ENCODE data around the gene ARFGAP1.
"Not testable (repeated sequence)": the region's sequence is repeated elsewhere in the genome, so short reads cannot be mapped to it uniquely, and the experiment has no call there.

ARFGAP1 gene

DNA sequence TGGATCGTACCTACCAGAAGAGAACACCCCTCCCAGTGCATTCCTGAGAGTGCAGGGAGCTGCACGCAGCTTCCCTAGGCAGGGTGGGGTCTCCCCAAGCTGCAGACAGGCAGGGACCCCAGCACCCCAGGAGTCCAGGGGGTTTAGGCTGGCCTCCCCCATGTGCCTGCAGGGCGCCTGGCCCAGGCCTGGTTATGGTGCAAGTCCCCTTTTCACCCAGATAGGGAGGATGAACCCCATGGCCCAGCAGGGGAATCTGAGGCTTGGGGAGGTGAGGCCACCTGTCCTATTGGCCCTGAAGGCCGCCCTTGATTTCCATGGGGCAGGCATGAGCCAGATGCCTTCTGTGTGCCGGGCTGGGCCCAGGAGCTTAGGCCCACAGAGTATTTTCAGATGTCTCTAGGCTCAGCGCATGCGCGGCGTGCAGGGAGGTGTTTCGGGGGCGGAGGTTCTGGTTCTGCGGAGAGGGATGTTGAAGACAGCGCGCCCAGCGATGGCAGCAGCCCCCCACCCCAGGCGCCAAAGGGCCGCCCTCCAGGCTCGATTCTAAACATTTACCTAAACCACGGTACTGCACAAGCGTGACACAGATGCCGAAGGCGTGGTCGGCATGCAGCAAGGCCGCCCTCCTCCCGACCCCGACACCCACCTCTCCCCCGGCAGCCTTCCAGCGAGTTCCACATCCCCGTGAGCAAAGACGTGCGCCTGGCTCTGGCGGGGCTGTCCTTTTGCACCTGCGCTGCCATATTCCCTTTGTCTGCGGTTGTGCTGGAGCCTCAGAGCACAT is 49.7 kb downstream of the ARFGAP1 start:
- no peak for DNase-seq

DNA sequence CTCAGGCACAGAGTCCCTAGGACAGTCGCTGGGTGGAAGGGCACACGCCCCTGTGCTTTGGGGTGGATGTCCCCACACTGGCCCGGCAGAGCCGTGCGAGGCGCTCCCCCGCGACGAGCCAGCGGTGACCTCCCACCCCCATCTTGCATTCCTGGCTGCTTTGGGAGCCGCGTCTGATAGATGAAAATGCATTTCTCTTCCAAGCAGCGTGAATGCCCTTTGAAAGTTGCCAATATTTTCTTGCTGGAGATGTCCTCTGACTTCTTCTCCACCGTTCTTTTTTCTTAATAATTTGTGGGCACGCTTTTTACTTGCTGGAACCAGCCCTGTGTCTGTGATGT is 50.3 kb downstream of the ARFGAP1 start:
- no peak for DNase-seq

DNA sequence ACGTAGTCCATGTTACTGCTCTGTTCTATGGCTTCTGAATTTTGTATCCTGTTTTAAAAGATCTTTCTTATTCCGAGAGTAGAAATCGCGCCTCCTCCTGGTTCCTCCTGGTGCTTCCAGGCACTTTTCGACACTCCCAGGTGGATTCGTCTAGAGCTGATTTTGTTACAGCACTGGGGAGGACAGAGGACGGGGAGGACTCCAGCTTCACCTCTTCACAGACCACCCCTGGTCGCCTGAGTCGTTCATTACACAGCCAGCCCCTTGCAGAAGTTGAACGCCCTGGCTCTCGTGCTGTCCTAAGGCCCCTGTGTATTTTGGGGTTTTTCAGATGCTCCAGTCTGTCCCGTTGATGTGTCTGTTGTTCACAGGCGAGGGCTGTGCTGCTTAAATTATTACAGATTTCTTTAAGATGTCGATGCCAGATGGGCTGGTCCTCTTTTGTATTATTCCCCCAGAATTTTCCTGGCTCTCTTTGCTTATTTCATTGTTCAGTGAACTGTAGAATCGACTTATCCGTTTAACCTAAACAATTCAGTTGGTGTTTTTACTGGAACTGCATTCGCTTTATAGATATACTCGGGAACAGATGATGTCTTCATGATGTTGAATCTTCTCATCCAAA is 50.9 kb downstream of the ARFGAP1 start:
- DNase-seq, result no peak

GRCh38 chr20:63325021-63325471 is 52.4 kb downstream of the ARFGAP1 start:
- DNase-seq, result no peak

DNA sequence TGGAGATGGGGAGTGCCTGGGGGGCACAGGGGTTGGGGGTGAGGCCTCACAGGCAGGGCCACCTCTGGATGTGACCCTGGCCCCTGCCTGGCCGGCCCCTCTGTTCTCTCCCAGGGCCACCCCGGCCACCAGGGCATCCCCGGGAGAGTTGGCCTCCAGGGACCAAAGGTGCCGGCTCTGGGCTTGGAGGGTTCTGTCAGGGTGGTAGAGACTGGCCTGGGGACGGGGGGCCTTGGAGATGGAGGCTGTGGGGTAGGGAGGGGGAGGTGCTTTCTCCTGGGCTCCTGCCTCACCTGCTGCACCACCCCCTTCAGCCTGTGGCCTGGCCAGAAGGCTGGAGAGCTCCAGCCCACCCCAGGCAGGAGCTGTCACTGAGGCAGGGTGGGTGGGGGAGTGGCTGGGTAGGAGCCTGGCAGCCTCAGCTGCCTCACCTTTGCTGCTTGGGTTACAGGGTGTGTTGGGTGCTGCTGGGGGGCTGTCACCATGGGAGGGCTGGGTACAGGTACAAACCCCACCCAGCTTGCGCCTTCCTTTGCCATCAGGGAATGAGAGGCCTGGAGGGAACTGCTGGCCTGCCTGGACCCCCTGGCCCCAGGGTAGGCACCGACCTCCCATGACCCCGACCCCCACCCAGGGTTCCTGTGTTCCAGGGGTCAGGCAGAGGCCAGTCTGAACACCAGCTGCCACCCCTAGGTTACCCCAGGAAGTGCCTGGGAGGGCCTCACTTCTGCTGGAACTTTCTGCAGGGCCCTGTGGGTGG is 53.1 kb downstream of the ARFGAP1 start:
- DNase-seq, result no peak

- no peak for DNase-seq
Observed at GRCh38 chr20:63326314-63327230, 54.0 kb downstream of the ARFGAP1 start.

- no peak for DNase-seq
Observed at GRCh38 chr20:63327231-63327745, 54.7 kb downstream of the ARFGAP1 start.

- no peak for DNase-seq
Observed at GRCh38 chr20:63328026-63328700, 55.5 kb downstream of the ARFGAP1 start.

DNA sequence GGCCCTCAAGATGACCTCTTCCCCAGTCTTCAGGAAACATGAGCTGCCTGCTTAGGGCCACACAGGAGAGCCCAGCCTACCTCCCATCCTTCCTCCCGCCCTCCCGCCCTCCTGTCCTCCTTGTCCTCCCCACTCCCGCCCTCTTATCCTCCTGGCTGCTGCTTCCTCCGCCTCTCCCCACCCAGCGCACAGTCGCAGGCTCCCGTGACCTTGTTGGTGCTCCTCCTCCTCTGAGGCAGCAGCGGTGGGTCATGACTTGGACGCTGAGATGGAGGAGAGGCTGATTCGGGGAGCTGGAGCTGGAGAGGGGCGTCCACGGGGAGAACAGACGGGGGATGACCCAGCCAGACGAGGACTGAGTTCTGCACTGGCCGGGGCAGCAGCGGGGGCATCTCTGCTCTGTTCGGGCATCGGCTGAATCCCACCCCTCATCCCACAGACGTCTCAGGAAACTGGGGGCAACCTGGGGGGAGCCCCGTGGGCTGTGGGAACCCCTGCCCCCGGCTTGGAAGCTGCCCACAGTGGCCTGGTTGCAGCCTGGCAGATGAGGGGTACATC is 56.2 kb downstream of the ARFGAP1 start:
- no peak for DNase-seq

- DNase-seq, result no peak
Observed at GRCh38 chr20:63329331-63330083, 56.9 kb downstream of the ARFGAP1 start.

DNA sequence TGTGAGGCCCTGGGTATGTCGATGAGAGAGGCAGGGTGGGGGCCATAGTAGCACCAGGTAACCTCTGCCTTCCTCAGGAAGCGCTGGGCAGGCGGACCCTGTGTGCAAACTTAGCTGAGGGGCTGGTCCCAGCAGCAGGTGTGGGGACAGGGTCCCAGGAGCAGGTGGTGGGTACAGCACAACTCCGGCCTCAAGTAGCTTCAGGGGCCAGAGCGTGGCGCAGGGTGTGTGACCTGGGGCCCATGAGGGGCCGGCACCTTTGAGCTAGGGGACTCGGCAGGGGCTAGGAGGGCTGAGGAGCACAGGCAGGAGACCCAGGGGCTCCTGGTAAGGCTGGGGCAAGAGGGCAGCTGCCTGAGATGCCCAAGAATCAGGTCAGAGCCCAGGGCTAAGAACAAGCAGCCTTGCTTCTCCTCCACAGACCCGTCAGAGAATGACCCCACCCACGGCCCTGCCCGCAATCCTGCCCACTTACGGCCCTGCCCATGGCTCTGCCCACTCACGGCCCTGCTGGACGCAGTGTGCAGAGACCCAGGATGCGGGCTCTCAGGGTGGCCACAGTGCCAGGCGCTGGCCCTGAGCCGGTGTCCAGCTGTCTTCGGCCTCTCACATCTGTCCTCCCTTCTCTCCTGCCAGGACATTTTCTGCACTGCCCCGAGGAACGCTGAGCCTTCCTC is 57.6 kb downstream of the ARFGAP1 start:
- no peak for DNase-seq

GRCh38 chr20:63330940-63331339 is 58.3 kb downstream of the ARFGAP1 start:
- DNase-seq, result no peak

- DNase-seq, result no peak
Observed at GRCh38 chr20:63331741-63332400, 59.3 kb downstream of the ARFGAP1 start.

DNA sequence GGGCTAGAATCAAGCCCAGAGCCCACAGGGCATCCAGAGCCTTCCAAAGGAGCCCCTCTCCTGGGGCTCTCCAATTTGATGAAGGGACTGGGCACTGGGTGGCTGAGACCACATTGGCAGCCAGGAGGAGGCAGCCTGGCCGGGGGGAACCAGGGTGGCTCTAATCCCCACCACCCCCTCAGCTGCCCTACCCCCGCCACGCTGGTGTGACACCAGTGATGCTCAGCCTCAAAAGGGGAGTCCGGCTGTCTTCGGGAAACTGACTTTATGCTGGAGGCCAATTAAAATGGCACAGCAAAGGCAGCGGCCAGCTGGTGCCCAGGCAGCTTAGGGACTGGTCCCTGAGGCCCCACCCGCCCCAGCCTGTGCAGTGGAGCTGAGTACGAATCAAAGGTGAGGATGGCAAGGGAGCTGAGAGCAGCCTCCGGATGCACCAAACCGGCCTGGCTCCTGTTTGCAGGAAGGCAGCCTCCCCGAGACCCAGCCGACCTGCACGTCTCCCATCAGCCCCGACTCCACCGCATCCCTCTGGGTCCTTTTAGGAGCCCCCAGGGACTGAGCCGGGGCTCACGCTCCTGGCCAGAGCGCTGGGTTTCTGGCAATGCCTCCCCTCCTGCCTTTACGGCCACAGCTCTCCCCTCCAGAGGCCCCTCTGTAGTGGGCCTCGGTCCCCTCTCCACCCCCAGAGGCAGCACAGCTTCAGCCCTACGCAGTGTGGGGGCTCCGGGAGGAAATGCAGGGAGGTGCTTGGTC is 60.1 kb downstream of the ARFGAP1 start:
- DNase-seq, result no peak

GRCh38 chr20:63333241-63333836 is 60.7 kb downstream of the ARFGAP1 start:
- DNase-seq, result no peak

- DNase-seq, result no peak
Observed at GRCh38 chr20:63334356-63334755, 61.7 kb downstream of the ARFGAP1 start.

GRCh38 chr20:63335060-63335459 is 62.4 kb downstream of the ARFGAP1 start:
- not testable (repeated sequence) for DNase-seq

DNA sequence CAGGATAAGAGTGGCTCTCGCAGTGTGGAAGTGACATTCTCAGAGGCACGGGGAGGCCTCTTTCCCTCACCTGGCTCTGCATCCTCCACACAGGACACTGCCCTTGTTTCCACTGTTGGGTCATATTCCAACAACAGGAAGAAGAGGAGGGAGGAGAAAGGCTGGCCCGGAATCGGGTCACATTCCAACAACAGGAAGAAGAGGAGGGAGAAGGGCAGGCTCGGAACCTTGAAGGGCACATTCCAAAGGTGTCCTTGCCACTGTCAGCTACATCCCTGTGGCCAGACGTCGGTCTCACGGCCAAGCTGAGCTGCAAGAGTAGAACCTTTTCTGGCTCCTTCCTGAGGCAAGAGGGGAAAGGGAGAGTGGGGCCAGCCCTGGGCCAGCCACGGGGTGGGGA is 63.1 kb downstream of the ARFGAP1 start:
- no peak for DNase-seq
